GM18505 (cell line): ENCODE results near the gene TMEM123.
A peak's percentile ranks its signal among the peaks of the same experiment; 100 is the strongest.
"Not testable (repeated sequence)": the region's sequence is repeated elsewhere in the genome, so short reads cannot be mapped to it uniquely, and the experiment has no call there.

Experiments
- ATAC-seq: cut with Tn5 transposase; IDR thresholded peaks from one replicate; pipeline ENCODE4 v1.9.1; 2021; ENCODE audit not compliant: unreplicated experiment
- POLR2A ChIP-seq: IDR thresholded peaks from 4 replicates; pipeline ENCODE4 v1.6.1; 2011; ENCODE audit warnings: borderline replicate concordance; ENCODE audit not compliant: insufficient read depth, insufficient read length; ENCODE audit errors: extremely low read depth

Gene TMEM123

DNA sequence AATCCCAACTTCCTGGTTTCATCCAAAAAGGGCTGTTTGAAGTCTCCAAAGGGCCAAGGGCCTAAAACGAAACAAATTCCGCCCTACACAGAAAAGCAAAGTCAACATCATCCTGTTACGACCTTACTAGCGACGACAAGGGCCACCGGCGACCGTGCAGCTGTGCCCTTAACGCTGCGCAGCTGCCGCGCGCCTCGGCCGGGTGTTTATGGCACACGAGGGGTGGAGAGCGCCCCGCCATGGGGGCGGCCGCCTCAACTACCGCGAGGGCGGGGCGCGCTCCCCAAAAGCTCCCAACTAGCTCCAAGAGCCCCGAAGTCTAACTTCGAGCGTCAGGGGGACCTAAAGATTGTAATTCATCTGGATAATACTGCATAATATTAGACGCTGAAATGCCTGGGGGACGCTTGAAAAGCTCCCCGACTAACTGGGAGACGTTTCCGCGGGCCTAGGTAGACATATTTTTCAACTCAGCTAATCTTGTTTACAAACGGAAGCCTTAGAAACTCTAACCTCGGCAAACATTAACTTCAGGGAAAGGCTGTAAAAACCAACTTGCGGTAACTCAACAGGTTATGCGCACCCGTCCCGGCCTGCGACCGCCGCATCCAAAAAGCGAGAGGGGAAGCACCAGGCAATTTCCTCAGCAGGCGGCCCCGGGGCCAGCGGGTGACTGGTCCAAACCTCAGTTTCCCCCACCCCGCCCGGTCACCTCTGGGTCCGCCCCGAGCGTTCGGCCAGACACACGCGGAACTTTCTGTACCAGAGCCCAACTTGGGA, 694 bp downstream of the TMEM123 start:
- TF ChIP-seq POLR2A, result peak; percentile 64
- peak; percentile 50 for ATAC-seq

DNA sequence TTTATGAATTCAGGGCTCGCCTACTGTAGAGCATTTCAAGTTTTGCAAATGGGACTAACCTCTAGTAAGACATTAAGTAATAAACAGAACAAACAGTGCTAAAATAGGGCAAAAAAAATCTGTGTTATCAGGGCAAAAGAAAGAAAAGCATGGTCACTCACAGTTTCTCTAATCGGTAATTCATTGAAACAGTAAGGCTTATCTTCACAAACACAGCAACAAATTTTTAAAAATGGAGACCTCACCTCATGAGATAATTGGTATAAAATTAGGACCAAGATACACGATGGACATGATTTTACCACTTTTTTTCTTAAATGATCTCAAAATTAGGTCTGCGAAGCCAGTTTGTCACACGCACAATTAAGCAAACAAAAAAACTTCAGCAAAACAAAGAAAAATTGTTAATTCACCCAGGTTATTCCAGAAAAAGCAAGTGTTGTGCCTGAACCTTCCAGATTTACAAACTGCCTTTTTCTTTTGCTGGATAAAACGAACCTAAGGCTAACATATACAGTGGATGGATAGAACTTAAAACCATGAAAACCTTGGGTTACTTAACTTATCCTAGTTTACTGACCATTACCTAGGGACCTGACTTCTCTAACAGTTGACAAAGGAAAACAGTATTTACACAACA, 1.4 kb downstream of the TMEM123 start:
- no peak for ATAC-seq
- no peak for TF ChIP-seq POLR2A

DNA sequence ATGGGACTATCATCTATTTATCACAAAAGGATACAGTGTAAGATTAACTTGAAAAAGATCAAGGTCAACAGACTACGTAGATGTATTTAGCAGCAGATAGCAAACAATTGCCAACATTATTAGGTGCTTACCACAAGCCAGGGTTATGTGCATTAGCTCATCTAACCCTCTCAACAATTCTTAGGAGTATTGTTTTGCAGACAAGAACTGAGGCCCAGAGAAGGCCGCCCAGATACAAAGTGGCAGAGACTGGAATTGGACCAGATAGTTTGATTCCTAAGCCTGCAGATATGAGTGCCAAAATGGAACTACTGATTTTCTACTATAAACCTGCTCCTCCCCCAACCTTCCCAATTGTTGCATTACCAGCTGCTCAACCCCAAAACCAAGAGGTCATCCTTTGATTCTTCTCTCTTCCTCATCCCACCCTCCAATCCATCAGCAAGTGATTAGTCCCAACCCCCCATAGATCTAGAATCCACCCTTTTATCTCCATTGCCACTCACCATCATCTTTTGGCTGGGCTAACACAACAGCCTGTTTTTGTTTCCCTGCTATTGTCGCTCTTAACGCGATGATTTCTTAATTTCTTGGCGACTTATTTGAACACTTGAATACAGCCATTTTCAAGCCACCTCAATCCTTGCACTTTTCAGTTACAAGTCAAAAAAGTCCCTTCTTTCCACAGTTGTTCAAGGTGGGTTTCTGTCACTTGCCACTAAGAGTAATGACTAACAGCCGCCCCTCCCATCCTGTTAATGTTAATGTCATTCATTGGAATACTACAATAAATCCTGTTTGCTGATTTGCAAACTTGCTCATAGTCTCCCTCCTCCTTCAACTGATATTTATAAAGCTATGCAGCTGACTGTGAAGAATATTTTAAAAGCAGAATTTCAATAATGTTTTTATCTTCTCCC, 2.7 kb downstream of the TMEM123 start:
- no peak for TF ChIP-seq POLR2A
- no peak for ATAC-seq

DNA sequence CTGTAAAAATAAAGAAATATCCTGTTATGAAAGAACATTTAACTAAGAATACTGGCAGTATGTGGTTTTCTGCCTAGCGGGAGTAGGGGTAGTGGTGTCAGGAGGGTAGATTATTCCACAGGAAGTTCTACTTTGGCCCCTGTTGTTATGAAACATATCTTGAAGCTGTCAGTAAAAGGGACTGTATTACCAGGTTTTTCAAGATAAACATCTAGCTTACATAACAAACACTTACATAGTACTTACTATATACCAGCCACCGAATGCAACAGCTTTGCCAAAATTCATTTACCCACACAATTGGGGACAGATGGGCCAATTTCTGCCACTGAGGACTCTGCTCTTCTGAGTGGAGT, 3.7 kb downstream of the TMEM123 start:
- no peak for TF ChIP-seq POLR2A
- no peak for ATAC-seq

DNA sequence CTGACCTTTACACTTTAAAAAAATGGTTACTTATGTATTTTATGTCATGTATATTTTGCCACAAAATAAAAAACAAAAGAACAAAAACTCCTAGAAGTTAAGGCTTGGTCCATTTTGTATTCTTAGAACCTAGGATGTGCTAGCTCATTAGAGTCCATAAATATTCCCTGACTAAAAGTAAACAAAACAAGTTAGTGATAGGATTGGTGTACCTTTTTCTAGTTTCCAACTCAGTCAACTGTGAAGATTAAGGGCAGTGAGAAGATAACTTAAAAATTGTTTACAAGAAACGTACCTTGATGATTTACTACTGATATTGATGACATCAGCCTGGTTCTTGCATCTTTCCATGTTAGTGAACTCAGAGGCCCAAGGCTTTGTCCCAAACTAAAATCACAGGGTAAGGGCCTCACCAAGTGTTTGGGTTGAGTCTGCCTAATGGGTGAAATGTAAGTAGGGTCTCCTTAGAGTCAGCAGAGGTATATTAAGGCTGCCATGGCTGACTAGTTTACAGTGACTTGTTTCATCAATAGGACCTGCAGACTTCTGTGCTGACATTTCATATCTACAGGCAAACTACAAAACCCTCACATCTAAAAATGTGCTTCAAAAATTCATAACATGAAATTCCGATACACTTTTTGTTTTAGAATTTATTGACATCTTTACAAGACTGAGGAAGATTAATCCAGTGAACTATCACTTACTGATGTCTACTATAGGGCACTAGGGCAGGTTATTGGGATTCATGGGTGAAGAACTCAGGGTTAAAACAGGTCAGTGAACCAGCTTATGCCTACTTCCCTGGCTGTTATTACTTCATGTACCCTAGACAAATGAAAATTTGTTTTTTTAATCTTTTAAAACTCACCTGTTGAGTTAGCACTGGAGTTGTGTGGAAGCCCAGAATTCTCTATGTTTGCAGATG, 4.4 kb downstream of the TMEM123 start:
- ATAC-seq, result no peak
- no peak for TF ChIP-seq POLR2A

DNA sequence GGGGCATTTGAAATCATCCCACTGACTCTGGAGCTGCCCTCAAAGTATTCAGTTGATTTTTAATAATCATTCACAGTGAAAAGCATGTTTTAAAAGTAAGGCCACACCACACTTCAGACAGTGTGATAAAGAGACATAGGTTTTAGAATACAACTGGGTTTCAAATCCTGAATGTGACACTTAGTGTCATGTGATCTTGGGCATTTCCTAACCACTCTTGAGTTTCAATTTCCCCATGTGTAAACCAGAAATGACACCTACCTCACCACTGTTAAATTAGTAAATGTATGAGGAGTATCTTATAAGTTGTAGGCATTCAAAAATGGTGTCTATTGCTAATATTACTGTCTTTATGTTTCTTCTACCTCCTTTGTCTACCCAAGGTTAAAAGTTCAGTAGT, 5.4 kb downstream of the TMEM123 start:
- no peak for TF ChIP-seq POLR2A
- no peak for ATAC-seq

DNA sequence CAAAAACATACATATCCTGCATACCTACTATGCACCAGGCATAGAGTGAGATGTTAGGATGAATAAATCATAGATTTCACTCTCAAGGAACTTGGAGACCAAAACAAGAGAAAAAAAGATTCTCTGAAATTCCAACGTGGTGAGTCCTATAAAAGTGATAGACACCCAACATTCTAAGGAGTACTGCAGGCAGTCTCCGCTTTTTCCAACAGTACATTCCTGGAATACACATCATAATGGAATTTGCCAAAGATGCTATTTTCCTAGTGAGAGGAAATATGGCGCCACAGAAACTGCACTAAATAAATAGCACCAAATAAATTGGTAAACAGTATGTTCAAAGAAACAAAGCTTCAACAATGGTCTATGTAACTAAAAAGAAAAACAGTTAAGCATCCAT, 6.0 kb downstream of the TMEM123 start:
- ATAC-seq, result no peak
- no peak for TF ChIP-seq POLR2A

DNA sequence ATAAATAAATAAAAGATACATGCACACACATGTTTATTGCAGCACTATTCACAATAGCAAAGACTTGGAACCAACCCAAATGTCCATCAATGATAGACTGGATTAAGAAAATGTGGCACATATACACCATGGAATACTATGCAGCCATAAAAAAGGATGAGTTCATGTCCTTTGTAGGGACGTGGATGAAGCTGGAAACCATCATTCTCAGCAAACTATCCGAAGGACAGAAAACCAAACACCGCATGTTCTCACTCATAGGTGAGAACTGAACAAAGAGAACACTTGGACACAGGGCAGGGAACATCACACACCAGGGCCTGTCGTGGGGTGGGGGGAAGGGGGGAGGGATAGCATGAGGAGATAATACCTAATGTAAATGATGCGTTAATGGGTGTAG, 7.9 kb downstream of the TMEM123 start:
- not testable (repeated sequence) for ATAC-seq

DNA sequence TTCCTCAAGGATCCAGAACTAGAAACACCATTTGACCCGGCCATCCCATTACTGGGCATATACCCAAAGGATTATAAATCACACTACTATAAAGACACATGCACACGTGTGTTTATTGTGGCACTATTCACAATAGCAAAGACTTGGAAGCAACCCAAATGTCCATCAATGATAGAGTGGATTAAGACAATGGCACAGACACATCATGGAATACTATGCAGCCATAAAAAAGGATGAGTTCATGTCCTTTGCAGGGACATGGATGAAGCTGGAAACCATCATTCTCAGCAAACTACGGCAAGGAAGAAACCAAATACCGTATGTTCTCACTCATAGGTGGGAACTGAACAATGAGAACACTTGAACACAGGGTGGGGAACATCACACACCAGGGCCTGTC, 8.4 kb downstream of the TMEM123 start:
- not testable (repeated sequence) for ATAC-seq

DNA sequence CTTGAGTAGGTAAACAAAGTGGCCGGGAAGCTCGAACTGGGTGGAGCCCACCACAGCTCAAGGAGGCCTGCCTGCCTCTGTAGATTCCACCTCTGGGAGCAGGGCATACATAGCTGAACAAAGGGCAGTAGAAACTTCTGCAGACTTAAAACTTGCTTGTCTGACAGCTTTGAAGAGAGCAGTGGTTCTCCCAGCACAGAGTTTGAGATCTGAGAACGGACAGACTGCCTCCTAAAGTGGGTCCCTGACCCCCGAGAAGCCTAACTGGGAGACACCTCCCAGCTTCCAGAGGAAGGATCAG, 13.6 kb downstream of the TMEM123 start:
- ATAC-seq, result not testable (repeated sequence)

DNA sequence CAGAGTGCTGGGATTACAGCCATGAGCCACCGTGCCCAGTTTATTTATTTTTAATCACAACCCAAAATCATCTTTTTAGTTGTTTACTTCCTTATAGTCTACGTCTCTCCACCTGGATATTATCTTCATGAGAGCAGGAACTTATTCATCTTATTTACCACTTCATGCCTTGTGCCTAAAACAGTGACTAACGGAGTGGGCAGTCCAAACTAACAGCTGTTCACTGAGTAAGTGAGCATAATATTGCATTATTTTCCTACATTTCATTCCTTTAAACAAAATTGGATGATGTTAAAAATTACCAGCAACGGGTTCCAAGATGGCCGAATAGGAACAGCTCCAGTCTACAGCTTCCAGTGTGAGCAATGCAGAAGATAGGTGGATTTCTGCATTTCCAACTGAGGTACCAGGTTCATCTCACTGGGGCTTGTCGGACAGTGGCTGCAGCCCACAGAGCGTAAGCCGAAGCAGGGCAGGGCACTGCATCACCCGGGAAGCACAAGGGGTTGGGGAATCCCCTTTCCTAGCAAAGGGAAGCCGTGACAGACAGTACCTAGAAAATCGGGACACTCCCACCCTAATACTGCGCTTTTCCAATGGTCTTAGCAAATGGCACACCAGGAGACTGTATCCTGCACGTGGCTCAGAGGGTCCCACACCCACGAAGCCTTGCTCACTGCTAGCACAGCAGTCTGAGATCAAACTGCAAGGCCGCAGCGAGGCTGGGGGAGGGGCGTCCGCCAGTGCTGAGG, 14.1 kb downstream of the TMEM123 start:
- TF ChIP-seq POLR2A, result no peak
- no peak for ATAC-seq

DNA sequence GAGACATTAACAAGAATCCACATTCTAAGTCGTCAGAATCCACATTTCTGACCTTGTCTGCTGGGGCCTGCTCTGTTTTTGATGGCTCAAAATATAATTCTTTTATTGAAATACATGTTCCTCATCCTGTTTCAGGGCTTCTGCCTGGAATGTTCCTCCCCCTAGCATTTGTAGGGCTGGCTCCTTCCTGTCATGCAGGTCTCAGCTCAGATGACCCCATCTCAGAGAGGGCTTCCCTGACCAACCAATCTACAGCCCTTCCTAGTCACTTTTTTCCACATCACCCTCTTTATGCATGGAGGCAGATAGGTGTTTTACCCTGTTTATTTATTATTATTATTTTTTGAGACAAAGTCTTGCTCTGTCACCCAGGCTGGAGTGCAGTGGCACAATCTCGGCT, 14.8 kb downstream of the TMEM123 start:
- ATAC-seq, result no peak
- no peak for TF ChIP-seq POLR2A

DNA sequence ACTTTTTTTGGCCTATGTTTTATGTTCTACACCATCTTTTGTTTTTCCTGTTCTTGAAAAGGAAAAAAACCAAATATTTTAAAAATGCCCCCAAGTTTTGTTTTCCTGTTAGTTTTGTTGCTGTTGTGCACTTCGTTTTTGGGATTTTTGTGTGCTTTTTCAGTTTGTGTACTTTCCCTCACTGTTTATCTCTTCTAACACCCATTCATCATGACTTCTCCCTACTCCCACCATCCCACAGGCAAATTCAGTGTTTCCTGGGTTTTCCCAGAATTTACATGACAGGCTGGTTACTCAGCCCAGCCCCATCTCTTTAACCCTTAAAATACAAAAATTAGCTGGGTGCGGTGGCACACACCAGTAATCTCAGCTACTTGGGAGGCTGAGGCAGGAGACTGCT, 15.6 kb downstream of the TMEM123 start:
- ATAC-seq, result no peak
- no peak for TF ChIP-seq POLR2A

DNA sequence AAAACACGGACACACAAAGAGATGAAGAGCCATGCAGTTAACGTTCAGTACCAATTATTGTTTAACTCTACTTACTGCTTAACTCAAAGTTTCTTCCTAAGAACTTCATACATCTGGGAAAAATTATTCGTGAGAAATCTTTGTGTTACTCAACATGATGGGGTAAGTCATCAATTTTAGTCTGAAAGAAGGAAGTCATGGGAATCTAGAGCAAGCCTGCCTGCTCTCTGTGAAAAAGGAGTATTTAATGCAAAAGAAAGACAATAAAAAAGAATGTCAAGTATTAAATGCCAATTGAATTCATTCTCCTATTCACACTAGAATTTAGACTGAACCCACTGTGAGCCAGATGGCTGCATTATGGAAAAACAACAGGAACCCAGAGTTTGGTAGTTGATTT, 16.0 kb downstream of the TMEM123 start:
- ATAC-seq, result no peak
- TF ChIP-seq POLR2A, result no peak
